ENCODE data around the gene PRKAG2. TPM values are rescaled to one million over a fixed set of nuclear protein-coding genes. Genes with fewer than 3 reads are reported as not detected.
"Not testable (repeated sequence)": the region's sequence is repeated elsewhere in the genome, so short reads cannot be mapped to it uniquely, and the experiment has no call there.

PRKAG2 gene
- total RNA-seq, 8 experiments from 2014 or later, result 6.3 to 13.4 (median 8.5) TPM

GRCh38 chr7:151755131-151755801 is 121.6 kb downstream of the PRKAG2 start:
- ATAC-seq (replicated peaks in 6 of 8), result peak in 6 of 8 experiments; percentile 20 to 72 (median 54)
- WGBS, 10 experiments, result 0 to 61% (median 21%) methylated on average over 2 to 11 of the region's 11 CpGs; no CpG with 5 or more reads in 4 of the 10 experiments
- Histone ChIP-seq H3K4me1 (replicated peaks in 1 of 2) (peaks cover 29 to 35% of the 10 kb centered on the region in 2 donors), H3K4me3 (no peak overlapping the region), H3K27ac (no peak overlapping the region)
- in situ Hi-C loops (cut with MboI; ENCODE audit: low pct_unique_long_range_greater_than_20kb in 2 of 9, low sequenced_read_pairs in 9 of 9, unreplicated experiment in 9 of 9), result loop anchor here in 2 of 9 experiments (25.0 kb wide), 2 partner anchors 393 to 443 kb away; no protein-coding TSS in a partner anchor

- Histone ChIP-seq H3K4me1 (replicated peaks in 1 of 2) (peaks cover 29 to 35% of the 10 kb centered on the region in 2 donors), H3K4me3 (no peak overlapping the region), H3K27ac (no peak overlapping the region)
- no peak for ATAC-seq (replicated peaks in 6 of 8)
- 0 to 92% (median 24%) methylated on average over 1 to 8 of the region's 17 CpGs; no CpG with 5 or more reads in 7 of the 10 experiments for WGBS, 10 experiments
- in situ Hi-C loops (cut with MboI; ENCODE audit: low pct_unique_long_range_greater_than_20kb in 2 of 9, low sequenced_read_pairs in 9 of 9, unreplicated experiment in 9 of 9), result loop anchor here in 2 of 9 experiments (25.0 kb wide), 2 partner anchors 392 to 442 kb away; no protein-coding TSS in a partner anchor
Observed at GRCh38 chr7:151754688-151755130, 122.2 kb downstream of the PRKAG2 start.

DNA sequence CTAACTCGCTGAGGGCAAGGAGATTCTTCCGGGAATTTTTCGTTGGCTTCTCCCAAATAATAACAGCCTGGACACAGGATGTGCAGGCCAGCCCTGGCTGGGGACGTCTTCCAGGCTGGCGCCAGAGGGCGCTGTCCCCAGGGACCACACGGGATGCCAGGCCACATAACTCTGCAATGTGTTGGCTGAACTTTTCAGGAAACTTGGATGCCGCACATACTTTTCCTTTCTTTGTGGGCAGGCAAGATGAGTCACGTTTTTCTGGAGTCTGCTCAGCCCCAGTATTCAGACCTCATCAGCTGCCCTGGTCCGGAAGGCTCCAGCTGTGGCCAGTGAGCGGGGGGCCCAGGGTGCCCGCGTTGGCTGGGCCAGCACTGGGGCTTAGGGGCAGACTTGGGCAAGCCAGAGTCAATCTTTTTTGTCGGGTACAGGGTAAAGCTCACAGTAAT is 122.7 kb downstream of the PRKAG2 start:
- peak; percentile 66 to 99 (median 90) for ATAC-seq (replicated peaks in 6 of 8)

DNA sequence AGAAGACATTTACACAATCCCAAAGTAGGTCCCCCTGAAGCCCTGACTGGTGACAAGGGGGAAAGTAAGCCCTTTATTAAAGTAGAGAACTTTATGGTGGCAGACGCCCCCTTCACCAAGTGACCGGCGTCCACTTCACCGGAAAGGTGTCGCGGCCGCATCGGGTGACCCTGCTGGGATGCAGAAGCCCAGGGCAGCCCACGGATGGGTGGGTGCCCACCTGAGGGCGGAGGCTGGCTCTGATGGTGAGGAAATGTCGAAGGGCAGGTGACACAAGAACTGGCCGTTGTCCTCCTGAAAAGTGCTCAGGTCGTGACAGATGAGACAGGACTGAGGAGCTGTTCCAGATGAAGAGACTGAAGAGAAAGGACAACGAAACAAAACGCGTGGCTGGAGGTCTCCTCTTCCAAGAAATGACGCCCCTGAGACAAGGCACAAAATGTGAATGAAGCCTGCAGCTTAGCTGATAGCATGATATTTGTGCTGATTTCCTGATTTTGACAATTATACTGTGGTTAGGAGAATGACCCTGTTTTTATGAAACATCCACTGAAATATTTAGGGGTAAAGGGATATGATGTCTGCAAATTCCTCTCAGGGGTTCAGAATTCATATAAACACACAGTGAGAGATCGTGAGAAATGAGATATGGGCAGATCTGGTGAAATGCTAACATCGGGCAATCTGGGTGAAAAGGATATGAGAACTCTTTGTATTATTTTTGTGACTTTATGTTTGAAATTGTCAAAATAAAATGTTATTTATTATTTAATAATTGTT is 123.9 kb downstream of the PRKAG2 start:
- ATAC-seq (replicated peaks in 6 of 8), result no peak
- WGBS, 10 experiments, result 92 to 100% (median 94%) methylated on average over 2 to 15 of the region's 19 CpGs; no CpG with 5 or more reads in 2 of the 10 experiments
- in situ Hi-C loops (cut with MboI; ENCODE audit: low pct_unique_long_range_greater_than_20kb in 2 of 9, low sequenced_read_pairs in 9 of 9, unreplicated experiment in 9 of 9), result loop anchor here in 2 of 9 experiments (25.0 kb wide), 2 partner anchors 391 to 441 kb away; no protein-coding TSS in a partner anchor
- Histone ChIP-seq H3K27ac (no peak overlapping the region), H3K4me1 (replicated peaks in 1 of 2) (peaks cover 25 to 33% of the 10 kb centered on the region in 2 donors), H3K4me3 (no peak overlapping the region)

More for the DNA sequence above, 122.7 kb downstream of the PRKAG2 start:
- Histone ChIP-seq H3K4me3 (no peak overlapping the region), H3K4me1 (replicated peaks in 1 of 2) (peaks cover 29 to 35% of the 10 kb centered on the region in 2 donors), H3K27ac (no peak overlapping the region)
- 0 to 29% (median 17%) methylated on average over 1 to 6 of the region's 14 CpGs; no CpG with 5 or more reads in 6 of the 10 experiments for WGBS, 10 experiments
- in situ Hi-C loops (cut with MboI; ENCODE audit: low pct_unique_long_range_greater_than_20kb in 2 of 9, low sequenced_read_pairs in 9 of 9, unreplicated experiment in 9 of 9), result loop anchor here in 2 of 9 experiments (25.0 kb wide), 2 partner anchors 392 to 442 kb away; no protein-coding TSS in a partner anchor

- 84 to 100% (median 90%) methylated on average over 1 to 6 of the region's 8 CpGs; no CpG with 5 or more reads in 2 of the 10 experiments for WGBS, 10 experiments
- Histone ChIP-seq H3K27ac (no peak overlapping the region), H3K4me1 (replicated peaks in 1 of 2) (peaks cover 16 to 23% of the 10 kb centered on the region in 2 donors), H3K4me3 (no peak overlapping the region)
- ATAC-seq (replicated peaks in 6 of 8), result no peak
- in situ Hi-C loops (cut with MboI; ENCODE audit: low pct_unique_long_range_greater_than_20kb in 2 of 9, low sequenced_read_pairs in 9 of 9, unreplicated experiment in 9 of 9), result loop anchor here in 2 of 9 experiments (25.0 kb wide), 2 partner anchors 390 to 440 kb away; no protein-coding TSS in a partner anchor
Observed at GRCh38 chr7:151752037-151752436, 124.9 kb downstream of the PRKAG2 start.

DNA sequence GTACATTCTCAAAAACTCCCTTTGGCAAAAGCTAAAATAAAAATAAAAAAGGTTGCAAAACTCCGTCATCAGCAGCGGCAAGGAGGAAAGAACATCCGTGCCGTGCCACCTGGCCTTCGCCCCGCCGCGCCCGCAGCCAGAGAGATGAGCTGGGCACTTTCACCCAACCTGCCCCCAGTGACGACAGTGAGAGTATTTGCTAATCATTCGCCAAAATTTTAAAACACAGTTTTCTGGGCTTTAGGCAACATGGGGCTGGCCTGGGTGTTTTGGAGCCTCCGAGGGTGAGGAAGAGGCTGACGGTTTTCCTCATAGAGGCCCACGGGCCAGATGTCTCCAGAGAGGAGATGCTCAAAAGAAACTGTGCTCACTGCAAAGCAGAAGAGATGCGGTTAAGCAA is 128.2 kb downstream of the PRKAG2 start:
- WGBS, 10 experiments, result 30 to 96% (median 90%) methylated on average over 2 to 15 of the region's 15 CpGs; no CpG with 5 or more reads in 1 of the 10 experiments
- Histone ChIP-seq H3K27ac (no peak overlapping the region), H3K4me3 (no peak overlapping the region), H3K4me1 (replicated peaks in 1 of 2) (no peaks in the 10 kb centered on the region)
- ATAC-seq (replicated peaks in 6 of 8), result no peak
- in situ Hi-C loops (cut with MboI; ENCODE audit: low pct_unique_long_range_greater_than_20kb in 2 of 9, low sequenced_read_pairs in 9 of 9, unreplicated experiment in 9 of 9), result no loop called here

DNA sequence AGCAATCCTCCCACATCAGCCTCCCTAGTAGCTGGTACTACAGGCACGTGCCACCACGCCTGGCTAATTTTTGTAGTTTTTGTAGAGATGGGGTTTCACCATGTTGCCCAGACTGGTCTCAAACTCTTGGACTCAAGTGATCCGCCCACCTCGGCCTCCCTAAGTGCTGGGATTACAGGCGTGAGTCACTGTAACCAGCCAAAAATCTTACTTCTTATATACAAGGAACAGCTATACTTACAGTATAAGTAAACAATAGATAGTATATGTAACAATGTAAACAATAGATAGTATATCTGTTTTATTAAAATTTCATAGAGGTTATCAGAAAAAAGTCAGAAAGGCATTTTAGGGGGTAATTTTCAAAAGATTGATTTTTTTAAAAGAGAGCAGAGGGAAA is 128.9 kb downstream of the PRKAG2 start:
- in situ Hi-C loops (cut with MboI; ENCODE audit: low pct_unique_long_range_greater_than_20kb in 2 of 9, low sequenced_read_pairs in 9 of 9, unreplicated experiment in 9 of 9); ATAC-seq (replicated peaks in 6 of 8): not testable (repeated sequence)

DNA sequence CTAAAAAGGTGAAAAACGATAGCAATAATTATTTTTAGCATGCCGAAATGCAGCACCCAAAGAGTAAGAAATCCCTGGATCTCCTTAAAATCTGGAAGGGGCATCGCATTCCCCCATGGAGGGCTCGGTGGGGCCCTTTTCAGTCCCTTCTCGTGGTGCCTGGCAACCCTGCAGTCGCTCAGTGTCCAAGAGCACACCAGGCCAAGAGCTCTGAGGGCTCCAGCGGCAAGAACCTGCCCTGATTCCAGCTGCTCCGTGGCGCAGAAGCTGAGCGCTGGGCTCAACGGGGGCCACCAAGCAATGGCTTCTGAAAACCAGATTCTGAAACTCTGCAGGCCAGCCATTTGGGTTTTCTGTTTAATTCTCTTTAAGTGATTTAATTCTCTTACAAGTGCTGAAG is 131.2 kb downstream of the PRKAG2 start:
- 60 to 100% (median 85%) methylated on average over 1 to 9 of the region's 11 CpGs; no CpG with 5 or more reads in 4 of the 10 experiments for WGBS, 10 experiments

More for the DNA sequence above, 128.9 kb downstream of the PRKAG2 start:
- H3K27ac ChIP-seq; H3K4me3 ChIP-seq; H3K4me1 ChIP-seq (replicated peaks in 1 of 2): not testable (repeated sequence)
- 50 to 100% (median 93%) methylated on average over 2 to 5 of the region's 5 CpGs; no CpG with 5 or more reads in 6 of the 10 experiments for WGBS, 10 experiments

DNA sequence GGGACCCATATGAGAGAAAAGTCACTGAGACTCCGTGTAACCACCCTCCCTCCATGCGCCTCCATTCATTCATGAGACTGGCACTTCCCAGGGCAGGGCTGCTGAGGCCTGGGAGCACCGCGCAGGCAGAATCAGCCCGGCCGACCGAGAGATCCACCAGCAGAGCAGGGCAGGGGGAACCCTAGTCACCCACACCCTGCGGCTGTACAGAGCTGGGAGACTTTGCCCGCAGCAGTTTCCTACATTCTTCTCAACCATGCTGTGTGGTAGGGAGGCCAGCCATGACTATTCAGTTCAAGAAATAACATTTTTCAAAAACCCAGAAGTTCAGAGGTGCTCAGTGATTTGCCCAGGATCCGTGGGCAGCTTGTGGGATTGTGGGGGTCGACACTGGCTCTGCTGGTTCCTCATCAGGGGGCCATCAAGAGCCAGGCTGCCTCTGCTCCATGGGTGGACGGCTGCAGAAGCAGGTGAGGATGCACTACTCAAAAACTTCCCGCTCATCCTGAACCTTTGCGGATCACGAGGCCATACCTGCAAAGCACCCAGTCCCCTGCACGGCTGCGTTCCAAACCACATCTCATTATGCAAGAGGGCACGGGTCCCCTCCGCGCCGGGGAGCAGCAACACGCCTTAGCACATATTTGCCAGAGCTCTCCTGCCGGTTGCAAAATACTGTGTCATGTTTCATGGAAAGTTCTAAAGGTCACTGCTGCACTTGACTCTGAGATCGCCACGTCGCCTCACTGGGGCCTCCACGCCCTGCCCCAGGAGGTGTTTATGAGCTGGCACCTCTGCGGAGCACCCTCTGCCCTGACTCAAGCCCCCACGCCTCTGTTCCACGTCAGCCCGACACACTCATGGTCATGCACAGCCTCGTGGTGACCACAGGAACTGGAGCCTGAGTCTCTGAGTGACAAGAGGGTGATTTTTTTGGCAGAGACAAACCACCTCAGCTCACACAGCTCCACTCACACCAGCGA is 132.0 kb downstream of the PRKAG2 start:
- Histone ChIP-seq H3K27ac (no peak overlapping the region), H3K4me1 (replicated peaks in 1 of 2) (peaks cover 17 to 18% of the 10 kb centered on the region in 2 donors), H3K4me3 (no peak overlapping the region)
- peak; percentile 15 to 99 (median 50) for ATAC-seq (replicated peaks in 6 of 8)
- WGBS, 10 experiments, result 64 to 100% (median 90%) methylated on average over 1 to 6 of the region's 33 CpGs; no CpG with 5 or more reads in 3 of the 10 experiments
- in situ Hi-C loops (cut with MboI; ENCODE audit: low pct_unique_long_range_greater_than_20kb in 2 of 9, low sequenced_read_pairs in 9 of 9, unreplicated experiment in 9 of 9), result no loop called here

More for the DNA sequence above, 131.2 kb downstream of the PRKAG2 start:
- ATAC-seq (replicated peaks in 6 of 8), result no peak
- no peak overlapping the region for H3K4me3 ChIP-seq
- in situ Hi-C loops (cut with MboI; ENCODE audit: low pct_unique_long_range_greater_than_20kb in 2 of 9, low sequenced_read_pairs in 9 of 9, unreplicated experiment in 9 of 9), result no loop called here
- H3K4me1 ChIP-seq (replicated peaks in 1 of 2), result peaks cover 10% of the 10 kb centered on the region in 2 donors
- H3K27ac ChIP-seq, result no peak overlapping the region

DNA sequence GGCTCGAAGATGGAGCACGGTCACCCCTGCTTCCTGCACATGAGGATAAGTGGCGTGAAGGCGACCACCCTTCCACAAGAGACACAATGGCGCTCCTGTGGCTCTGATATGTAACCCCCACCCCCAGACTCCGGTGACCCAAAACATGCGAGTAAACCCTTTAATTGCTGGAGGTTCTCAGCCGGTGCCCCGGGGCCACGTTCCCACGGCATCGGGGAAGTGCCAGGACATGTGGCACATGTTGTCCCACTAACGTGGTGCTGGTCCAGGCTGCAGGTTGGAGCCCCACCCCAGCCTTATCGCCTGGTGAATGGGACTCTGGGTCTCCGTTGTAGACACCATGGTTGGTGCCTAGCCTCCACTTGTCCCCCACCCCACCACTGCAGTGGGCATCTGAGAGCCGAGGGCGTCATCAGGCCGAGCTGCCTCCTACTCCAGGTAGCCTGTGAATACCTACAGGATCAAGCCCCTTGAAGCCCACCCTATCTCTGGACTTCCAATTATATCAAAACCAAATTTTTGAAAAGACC is 132.8 kb downstream of the PRKAG2 start:
- WGBS, 10 experiments, result 80 to 100% (median 91%) methylated on average over 1 to 12 of the region's 18 CpGs; no CpG with 5 or more reads in 6 of the 10 experiments
- in situ Hi-C loops (cut with MboI; ENCODE audit: low pct_unique_long_range_greater_than_20kb in 2 of 9, low sequenced_read_pairs in 9 of 9, unreplicated experiment in 9 of 9), result no loop called here
- Histone ChIP-seq H3K4me3 (no peak overlapping the region), H3K4me1 (replicated peaks in 1 of 2) (peaks cover 20 to 24% of the 10 kb centered on the region in 2 donors), H3K27ac (no peak overlapping the region)
- ATAC-seq (replicated peaks in 6 of 8), result no peak

DNA sequence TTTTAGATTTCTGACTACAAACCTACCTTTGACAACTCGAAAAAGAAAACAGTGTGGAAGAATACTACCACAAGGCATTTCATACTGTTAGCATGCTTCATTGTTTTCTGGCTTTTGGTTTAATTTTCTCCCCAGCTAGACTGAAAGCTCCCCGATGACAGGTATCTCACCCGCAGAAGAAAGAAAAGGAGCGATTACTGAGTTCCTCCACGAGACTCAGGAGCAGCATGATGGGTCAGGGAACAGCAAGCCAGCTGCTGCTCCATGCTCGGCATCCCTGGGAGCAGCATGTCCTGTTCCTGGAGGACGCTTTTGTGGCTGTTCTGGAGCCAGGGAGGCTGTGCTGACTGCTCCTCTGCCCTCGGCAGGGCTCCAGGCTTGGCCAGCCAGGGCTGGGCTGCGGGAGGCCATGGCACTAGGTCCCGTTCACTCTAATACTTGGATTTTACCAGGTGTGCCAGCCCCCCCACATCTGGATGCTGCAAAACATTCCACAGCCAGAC is 133.4 kb downstream of the PRKAG2 start:
- no peak overlapping the region for H3K27ac ChIP-seq
- H3K4me1 ChIP-seq (replicated peaks in 1 of 2), result peaks cover 20 to 24% of the 10 kb centered on the region in 2 donors
- 8 to 93% (median 73%) methylated on average over 2 to 6 of the region's 10 CpGs; no CpG with 5 or more reads in 5 of the 10 experiments for WGBS, 10 experiments
- ATAC-seq (replicated peaks in 6 of 8), result no peak
- H3K4me3 ChIP-seq, result no peak overlapping the region
- in situ Hi-C loops (cut with MboI; ENCODE audit: low pct_unique_long_range_greater_than_20kb in 2 of 9, low sequenced_read_pairs in 9 of 9, unreplicated experiment in 9 of 9), result no loop called here
